SHP77 (cell line): ENCODE measurements around the gene RIIAD1.
A peak's percentile ranks its signal among the peaks of the same experiment; 100 is the strongest.
"Not testable (repeated sequence)": the region's sequence is repeated elsewhere in the genome, so short reads cannot be mapped to it uniquely, and the experiment has no call there.

ENCODE experiments used
- DNase-seq, 2 experiments: peaks; one replicate each; lab custom pipeline; 2025; lab: John Stamatoyannopoulos, UW

The RIIAD1 gene

GRCh38 chr1:151720974-151721787, at the start of gene RIIAD1:
RIIAD1 (plus strand) TSS chr1:151721522; CDS start chr1:151721537, 15 bp downstream.
- DNase-seq: peak; percentile 20 to 63

GRCh38 chr1:151673407-151673806, 47.9 kb upstream of the RIIAD1 start:
- DNase-seq: no peak

- DNase-seq: no peak
These were observed 40.9 kb upstream of the RIIAD1 start for GRCh38 chr1:151680391-151680790.

- no peak for DNase-seq
These were observed 40.5 kb upstream of the RIIAD1 start for GRCh38 chr1:151680826-151681225.

GRCh38 chr1:151681923-151682322, 39.4 kb upstream of the RIIAD1 start:
- DNase-seq: no peak

- DNase-seq: not testable (repeated sequence)
These were observed 38.4 kb upstream of the RIIAD1 start for GRCh38 chr1:151682901-151683300.

GRCh38 chr1:151684128-151684527, 37.2 kb upstream of the RIIAD1 start:
- no peak for DNase-seq

GRCh38 chr1:151686561-151686960, 34.8 kb upstream of the RIIAD1 start:
- DNase-seq: no peak

- DNase-seq: no peak
These were observed 31.8 kb upstream of the RIIAD1 start for GRCh38 chr1:151689494-151689893.

- no peak for DNase-seq
These were observed 29.1 kb upstream of the RIIAD1 start for GRCh38 chr1:151692226-151692625.

- peak; percentile 58 to 63 for DNase-seq
These were observed 28.2 kb upstream of the RIIAD1 start for GRCh38 chr1:151693057-151693651.

GRCh38 chr1:151701515-151701914, 19.8 kb upstream of the RIIAD1 start:
- DNase-seq: no peak

GRCh38 chr1:151702936-151703335, 18.4 kb upstream of the RIIAD1 start:
- no peak for DNase-seq

GRCh38 chr1:151703813-151704212, 17.5 kb upstream of the RIIAD1 start:
- no peak for DNase-seq

- no peak for DNase-seq
These were observed 17.1 kb upstream of the RIIAD1 start for GRCh38 chr1:151704246-151704645.

GRCh38 chr1:151705146-151705545, 16.2 kb upstream of the RIIAD1 start:
- DNase-seq: no peak

GRCh38 chr1:151705753-151706463, 15.4 kb upstream of the RIIAD1 start:
- DNase-seq: no peak

- no peak for DNase-seq
These were observed 14.6 kb upstream of the RIIAD1 start for GRCh38 chr1:151706464-151707415.

GRCh38 chr1:151707541-151708065, 13.7 kb upstream of the RIIAD1 start:
- no peak for DNase-seq

- DNase-seq: no peak
These were observed 12.4 kb upstream of the RIIAD1 start for GRCh38 chr1:151708891-151709290.

GRCh38 chr1:151710187-151710840, 11.0 kb upstream of the RIIAD1 start:
- peak; percentile 66 to 69 for DNase-seq
